CD4-positive, alpha-beta T cell treated with Interleukin-15 for 1 hour (primary cell): ENCODE results near the gene PRR36.
"Not testable (repeated sequence)": the region's sequence is repeated elsewhere in the genome, so short reads cannot be mapped to it uniquely, and the experiment has no call there.

Experiments
- DNase-seq: peaks from one replicate; pipeline ENCODE4 v3.0.0-alpha.2; 2020

The PRR36 gene

DNA sequence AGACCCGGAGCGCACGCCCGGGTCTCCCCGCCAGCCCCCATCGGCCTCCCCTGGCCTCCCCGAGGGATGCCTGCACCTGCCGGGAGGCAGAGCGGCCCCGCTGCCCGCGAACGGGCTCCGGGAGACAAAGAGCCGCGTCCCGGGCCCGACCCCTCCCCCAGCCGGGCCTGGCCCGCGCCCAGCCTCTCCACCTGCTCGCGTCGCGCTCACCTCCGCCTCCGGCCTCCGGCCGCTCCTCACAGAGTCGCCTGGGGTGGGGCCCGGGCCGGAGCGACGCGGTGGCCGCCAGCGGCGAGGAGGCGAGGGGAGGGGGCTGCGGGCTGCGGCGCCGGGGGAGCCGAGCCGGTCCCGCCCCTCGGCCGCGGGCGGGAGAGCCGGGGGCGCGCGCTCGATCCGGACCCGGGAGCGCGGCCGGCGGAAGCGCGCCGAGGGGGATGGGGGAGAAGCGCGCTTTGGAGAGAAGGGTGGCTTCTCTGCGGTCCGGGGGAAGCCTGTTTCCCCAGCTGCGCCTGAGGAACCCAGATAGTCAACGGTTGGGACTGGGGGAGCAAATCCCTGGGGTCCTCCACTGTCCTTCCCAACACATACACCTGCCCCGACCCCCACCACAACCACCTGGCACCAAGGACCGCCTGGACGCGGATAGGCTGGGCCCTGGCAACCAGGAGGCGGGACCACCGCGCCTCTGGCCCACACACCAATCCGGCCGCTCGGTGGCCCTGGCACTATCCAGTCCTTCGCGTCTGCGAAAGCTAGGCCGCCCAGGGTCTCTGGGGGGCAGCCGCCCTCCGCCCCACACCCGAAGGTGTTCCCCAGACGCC is at the start of gene PRR36:
TSS of gene PRR36 (minus strand) at position 315 of the 821 bp plus-strand sequence. CDS start 701 bp downstream, outside the sequence.
- DNase-seq: no peak

GRCh38 chr19:7923295-7924191 is 49.4 kb upstream of the PRR36 start:
- no peak for DNase-seq

DNA sequence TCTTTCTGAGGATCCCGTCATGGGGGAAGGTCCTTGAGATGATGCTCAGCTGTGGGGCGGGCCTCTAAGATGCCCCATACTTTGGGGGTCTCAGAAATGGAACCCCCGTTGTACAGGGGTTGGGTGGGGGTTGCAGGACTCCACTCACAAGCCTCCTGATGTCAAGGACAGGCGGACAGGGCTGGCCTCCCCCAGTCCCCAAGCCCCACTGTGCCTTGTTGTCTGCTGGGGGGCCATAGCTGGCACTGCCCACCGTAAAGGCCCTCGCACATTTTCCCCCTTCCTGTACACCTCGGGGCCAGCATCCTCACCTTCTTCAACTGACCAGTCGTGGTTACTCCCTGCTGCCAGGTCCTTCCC is 48.6 kb upstream of the PRR36 start:
- no peak for DNase-seq

DNA sequence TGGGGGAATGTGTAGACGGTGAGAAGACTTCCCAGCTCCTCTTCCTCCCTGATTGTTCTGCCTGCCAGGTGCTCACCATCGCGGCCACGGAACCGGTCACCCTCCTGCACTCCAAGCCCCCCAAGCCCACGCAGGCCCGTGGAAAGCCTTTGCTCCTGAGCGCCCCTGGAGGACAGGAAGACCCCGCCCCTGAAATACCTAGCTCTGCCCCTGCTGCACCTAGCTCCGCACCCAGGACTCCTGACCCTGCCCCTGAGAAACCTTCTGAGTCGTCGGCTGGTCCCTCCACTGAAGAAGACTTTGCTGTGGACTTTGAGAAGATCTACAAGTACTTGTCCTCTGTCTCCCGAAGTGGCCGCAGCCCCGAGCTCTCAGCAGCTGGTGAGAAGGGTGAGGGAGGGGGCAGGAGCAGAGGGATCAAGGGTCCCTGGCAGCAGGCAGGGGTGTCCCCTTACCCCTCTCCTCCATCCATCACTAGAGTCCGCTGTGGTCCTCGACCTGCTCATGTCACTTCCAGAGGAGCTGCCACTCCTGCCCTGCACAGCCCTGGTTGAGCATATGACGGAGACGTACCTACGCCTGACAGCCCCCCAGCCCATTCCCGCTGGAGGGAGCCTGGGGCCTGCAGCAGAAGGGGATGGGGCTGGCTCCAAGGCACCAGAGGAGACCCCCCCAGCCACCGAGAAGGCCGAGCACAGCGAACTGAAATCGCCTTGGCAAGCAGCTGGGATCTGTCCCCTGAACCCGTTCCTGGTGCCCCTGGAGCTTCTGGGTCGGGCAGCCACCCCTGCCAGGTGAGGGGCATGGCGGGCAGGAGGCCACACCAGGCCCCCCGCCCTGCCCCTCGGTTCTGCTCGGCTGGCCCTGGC is 48.0 kb upstream of the PRR36 start:
- DNase-seq: no peak

DNA sequence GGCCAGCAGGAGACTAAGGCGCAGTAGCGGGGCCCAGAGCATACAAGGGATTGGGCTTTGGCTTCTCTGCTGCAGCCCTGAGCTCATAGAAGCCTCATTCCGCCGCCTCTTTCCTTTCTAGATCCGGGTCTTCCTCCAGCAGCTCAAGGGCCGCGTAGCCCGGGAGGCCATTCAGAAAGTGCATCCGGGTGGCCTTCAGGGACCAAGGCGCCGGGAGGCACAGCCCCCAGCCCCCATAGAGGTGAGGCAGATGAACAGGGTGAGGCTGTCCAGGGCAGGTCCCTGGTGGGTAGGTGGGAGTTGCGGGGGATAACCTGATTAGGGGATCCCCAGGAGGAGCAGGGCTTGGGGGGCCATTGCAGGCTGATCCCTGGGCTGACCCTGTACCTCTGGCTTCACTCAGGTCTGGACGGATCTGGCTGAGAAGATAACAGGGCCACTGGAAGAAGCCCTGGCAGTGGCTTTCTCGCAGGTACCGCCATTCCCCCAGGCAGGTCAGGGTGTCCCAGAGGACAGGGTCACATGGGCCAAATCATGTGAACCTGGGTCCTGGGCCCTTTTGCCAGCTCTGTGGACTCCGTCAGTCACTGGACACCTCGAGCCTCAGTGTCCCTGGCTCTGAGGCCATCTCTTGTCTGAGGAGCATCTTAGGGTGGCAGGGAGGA is 47.2 kb upstream of the PRR36 start:
- DNase-seq: no peak

DNA sequence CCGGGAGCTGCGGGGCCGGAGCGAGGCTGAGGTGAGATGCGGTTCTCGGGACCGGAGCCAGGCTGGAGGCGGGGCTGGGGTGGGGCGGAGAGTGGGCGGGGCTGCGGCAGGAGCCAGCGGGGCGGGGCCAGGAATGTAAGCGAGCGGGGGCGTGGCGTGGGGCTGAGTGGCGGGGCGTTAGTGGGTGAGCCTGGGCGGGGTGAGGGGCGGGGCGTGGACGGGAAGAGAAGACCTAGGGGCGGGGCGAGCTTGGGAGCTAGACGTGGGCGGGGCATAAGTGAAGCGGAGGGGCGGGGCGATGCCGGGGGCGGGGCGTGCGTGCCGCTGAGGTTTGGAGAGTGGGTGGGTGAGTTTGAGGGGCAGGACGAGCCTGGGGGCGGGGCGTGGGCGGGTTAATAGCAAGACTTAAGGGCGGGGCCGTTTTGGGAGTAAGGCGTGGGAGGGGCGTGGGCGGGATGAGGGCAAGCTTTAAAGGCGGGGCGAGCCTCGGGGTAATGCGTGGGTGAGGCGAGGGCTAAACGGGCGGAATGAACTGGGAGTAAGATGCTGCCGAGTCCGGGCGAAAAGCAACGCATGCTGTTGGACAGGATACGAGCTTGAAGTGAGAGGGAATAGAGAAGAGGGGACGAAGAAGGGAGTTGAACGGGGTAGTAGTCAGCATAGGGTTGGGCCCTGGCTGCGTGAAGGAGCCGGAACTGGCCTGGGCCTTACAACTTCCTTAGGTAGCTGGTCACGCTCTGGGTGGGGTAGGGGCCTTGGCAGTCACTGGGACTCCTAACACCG is 46.5 kb upstream of the PRR36 start:
- DNase-seq: peak; percentile 98

DNA sequence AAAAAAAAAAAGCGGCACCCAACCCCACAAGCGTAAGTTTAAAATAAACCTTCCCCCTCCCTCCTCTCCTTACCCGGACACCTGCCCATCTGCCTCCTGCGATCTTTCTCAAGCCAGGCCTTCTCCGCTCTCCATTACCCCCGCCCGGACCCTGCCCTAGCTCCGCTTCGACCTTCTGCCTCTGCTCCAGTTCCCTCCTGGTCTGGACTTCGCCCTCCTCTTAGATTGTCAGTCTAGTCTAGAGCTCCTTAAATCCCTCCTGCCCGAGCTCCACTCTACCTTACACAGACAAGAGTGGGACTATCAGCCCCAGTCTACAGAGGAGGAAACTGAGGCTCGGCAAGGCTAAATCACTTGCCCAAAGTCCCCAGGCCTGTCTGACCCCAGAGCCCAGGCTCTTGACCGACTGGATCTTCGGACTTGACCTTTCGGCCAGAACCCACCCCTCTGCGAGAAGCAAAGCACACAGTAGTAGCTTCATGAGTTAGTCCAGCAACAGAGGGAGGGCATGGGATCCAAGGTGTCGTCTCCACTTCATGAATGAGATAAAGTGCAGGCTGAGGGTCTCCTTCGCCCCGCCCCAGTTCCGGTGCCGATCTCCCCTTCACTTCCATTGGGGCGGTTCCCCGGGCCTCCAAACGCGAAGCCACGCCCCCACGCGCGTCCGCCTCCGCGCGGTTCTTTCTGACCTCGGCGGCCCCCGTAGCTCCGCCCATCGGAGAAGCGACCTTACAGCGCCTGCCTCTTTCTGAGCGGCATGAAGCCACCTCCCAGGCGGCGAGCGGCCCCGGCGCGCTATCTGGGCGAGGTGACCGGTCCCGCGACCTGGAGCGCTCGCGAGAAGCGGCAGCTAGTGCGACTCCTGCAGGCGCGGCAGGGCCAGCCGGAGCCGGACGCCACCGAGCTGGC is 45.7 kb upstream of the PRR36 start, which contains the start of gene SNAPC2:
TSS of gene SNAPC2 (plus strand) at position 729 of the 909 bp plus-strand sequence. CDS start at position 758, 29 bp downstream.
- peak; percentile 97 for DNase-seq

DNA sequence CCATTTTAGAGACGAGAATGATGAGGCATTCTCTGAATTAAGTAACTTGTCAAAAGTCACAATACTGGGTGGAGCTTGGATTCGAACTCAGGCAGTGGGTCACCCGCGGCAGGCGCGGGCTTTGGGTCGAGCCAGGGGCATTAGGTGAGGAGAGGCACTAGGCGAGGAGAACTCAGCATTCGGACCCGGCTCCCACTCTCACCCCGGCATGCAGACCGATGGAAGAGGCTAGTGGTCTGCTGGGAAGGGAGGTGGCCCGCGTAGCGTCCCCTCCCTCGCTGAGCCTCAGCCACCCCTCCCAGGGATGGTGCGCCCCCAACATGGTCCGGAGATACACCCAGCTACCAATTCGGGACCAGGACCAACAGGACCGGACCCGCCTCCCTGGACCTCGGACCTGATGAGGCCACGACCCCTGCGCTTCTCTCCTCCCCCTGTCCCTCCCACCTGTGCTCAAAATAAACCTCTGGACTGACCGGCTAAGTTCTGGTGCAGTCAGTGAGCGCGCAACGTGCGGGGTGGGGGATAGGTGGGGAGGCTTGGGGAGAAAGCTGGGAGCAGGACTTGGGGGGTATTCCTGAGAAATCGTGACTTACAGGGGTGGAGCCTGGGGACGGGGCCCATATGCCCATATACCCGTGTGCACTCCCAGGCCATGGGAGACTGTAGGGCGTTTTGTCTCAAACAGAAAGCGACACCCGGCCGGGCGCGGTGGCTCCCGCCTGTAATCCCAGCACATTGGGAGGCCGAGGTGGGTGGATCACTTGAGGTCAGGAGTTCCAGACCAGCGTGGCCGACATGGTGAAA is 44.6 kb upstream of the PRR36 start:
- no peak for DNase-seq

GRCh38 chr19:7918062-7918614 is 43.9 kb upstream of the PRR36 start:
- DNase-seq: not testable (repeated sequence)

- peak; percentile 71 for DNase-seq
These were observed 43.3 kb upstream of the PRR36 start for GRCh38 chr19:7917267-7918061.

GRCh38 chr19:7916955-7917266 is 42.7 kb upstream of the PRR36 start:
- no peak for DNase-seq

GRCh38 chr19:7916103-7916954 is 42.1 kb upstream of the PRR36 start:
- peak; percentile 55 for DNase-seq

DNA sequence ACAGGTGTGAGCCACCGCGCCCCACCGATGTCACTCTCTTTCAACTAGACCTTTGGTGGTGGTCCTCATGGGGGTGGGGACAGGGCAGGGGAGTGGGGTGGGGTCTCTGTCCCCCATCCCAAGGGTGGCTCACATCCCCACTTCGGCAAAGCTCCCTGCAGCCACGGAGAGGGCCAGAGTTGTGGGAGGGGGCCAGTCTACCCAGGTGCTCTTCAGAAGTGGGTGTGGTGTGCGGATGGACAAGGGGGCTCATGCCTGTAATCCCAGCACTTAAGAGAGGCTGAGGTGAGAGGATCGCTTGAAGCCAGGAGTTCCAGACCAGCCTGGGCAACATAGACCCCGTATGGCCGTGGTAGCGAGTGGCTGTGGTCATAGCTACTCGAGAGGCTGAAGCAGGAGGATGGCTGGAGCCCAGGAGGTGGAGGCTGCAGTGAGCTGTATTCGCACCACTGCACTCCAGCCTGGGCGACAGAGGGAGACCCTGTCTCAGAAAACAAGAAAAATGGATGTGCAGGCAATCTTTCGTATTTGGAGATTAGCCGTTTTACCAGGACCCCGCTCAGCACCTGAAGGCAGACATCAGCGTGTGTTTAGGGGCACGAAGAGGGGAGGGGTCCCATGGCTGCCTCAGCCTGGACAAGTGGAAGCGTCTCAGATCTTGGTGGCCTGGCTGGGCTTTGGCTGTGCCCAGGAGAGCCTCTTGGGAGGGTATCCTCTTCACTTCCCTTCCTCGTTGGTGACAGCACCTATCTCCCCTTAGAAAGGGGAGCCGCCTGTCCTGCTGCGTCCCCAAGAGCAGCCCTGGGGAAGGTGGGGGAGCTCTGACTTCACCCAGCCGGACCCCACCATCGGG is 41.3 kb upstream of the PRR36 start:
- DNase-seq: no peak

GRCh38 chr19:7914598-7915045 is 40.4 kb upstream of the PRR36 start, which contains the start of gene TGFBR3L:
Gene TGFBR3L, plus strand, starts transcription at chr19:7914830.
- DNase-seq: no peak

GRCh38 chr19:7914099-7914498 is 39.9 kb upstream of the PRR36 start:
- DNase-seq: no peak

DNA sequence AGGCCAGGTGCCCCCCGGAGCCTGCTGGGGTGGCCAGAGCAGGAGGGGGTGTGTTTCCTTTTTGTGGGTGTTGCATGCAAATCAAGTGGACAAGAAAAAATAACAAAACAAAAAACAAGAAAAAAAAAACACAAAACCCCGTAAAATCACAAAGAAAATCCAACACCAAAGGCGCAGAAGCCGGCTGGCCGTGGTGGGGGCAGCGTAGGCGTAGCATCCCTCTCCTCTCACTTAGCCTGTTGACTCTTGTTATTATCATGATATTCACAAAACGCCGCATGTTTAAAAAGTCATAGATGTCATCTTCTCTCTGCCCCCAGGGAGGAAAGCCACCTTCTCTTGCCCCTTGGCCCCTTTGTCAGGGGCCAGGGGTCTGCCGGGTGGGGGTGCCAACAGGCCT is 39.5 kb upstream of the PRR36 start:
- DNase-seq: no peak
